Measurements from ENCODE around the gene RUNX2. TPM values are rescaled to one million over a fixed set of nuclear protein-coding genes. Genes with fewer than 3 reads are reported as not detected.

Gene RUNX2
- total RNA-seq, 1 donor from 2014 or later, result 6.3 TPM

DNA sequence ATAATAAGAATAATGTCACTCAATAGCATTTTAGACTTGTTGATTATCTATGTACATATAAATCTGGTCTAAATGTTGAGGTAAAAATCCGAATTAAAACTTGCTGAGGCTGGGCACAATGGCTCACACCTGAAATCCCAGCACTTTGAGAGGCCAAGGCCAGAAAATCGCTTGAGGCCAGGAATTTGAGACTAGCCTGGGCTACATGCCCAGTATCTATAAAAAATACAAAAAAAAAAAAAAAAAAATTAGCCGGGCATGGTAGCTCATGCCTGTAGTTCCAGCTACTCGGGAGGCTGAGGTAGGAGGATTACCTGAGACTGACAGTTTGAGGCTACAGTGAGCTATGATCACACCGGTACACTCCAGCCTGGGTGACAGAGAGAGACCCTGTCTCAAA, 83.8 kb downstream of the RUNX2 start:
- no peak for DNase-seq (ENCODE audit: low spot score)

DNA sequence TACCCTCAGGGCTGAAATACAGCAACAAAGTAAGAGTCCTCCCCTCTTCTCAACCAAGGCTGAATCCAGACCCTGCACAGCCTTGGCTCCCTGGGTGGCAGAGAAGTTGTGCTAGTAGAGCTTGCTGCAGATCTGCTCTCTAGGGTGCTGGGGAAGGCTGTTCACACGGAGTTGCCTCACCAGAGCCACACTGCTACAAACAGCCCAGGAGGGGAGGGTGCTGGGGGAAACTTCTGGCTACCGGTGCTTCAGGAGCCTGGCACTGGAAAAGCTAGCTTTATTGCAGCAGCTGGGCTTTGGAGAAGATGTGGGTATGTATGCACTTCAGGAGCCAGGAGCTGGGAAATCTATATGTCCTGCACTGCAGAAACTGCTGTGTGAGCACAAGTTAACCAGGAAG, 87.2 kb downstream of the RUNX2 start:
- DNase-seq (ENCODE audit: low spot score), result no peak

DNA sequence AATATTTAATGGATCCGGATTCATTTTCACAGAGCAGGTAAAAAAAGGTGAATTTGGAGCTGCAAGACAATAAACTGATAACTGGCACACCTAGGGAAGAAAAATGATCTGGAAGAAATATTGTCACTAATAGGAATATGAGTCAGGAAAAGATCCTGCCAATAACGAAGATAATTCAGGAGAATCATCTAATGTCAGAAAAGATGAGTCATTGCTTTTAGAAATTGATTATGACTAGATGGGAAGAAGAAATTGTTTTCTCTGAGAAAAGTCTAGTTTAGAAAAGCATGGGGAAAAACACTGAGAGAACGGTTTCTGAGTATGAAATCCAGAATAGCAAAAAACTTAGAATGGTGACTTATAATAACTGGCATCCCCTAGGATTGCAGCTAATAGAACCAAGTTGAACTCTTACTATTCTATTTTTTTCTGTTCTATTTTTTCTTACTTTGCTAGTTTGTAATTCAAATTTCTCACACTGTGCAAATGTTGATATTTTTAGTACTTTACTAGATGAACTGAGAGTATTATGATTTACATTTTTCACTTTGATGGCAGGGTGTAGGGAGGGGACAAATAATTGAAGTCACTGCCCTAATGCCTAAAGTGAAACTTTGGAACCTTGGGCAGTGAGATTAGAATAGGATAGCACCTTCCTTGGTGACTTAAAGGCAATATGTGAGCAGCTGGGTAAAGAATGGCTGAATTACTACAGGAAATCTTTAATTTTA, 87.8 kb downstream of the RUNX2 start:
- DNase-seq (ENCODE audit: low spot score), result no peak

DNA sequence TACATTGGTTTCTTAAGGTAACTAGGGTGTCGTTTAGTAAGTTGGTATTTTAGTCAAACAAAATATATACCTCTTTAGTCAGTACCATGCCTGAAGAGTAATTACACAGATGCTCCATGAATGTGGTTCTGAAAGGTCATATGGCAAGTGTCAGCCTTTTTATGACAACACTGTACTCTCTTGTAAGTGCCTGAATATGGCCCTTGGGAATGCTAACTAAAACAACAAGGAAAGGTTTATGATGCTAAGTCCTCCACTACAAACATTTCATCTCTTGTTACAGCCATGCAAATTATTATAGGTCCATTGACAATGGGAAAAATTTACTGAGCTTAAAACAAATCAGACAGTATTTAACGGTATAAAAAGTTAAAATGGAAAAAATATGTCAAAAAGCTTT, 88.6 kb downstream of the RUNX2 start:
- DNase-seq (ENCODE audit: low spot score), result no peak

DNA sequence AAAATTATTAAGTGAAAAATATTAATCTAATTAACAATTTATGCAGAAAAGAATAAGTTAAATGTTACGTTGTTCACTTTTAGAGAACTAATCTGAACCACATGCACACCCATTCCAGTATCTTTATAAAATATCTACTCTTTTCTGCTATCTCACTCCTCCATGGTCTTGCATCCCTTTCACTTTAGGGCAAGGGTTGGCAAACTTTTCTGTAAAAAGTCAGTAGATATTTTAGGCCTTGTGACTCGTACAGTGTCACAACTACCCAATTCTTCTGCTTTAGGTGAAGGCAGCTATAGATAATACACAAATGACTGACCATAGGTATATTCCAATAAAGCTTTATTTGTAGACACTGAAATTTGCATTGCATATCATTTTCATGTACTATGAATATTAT, 89.3 kb downstream of the RUNX2 start:
- no peak for DNase-seq (ENCODE audit: low spot score)

DNA sequence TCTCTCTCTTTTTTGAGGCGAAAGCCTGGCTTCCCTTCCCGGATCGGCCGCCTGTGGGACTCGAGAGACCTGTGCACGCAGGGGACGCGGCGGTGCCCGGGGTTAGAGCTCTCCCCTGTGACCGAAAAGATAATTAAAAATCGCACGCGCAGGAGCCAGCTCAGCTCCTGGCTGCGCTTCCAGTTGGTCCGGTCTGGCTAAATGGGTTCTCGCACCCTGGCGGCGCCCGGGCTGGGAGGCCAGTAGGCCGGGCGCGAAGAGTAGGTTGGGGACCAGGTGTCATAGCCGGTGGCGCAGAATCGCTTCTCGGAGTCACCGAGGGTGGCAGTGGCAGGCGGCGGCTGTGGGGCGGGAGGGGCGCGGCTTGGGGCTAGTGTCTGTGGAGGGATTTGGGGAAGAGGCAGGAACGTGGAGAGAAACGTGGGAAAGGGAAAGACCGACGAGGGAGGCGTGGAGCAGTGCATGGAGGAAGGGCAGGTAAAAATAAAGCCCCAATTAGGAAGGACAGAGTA, 91.5 kb downstream of the RUNX2 start:
- DNase-seq (ENCODE audit: low spot score), result peak; percentile 65

DNA sequence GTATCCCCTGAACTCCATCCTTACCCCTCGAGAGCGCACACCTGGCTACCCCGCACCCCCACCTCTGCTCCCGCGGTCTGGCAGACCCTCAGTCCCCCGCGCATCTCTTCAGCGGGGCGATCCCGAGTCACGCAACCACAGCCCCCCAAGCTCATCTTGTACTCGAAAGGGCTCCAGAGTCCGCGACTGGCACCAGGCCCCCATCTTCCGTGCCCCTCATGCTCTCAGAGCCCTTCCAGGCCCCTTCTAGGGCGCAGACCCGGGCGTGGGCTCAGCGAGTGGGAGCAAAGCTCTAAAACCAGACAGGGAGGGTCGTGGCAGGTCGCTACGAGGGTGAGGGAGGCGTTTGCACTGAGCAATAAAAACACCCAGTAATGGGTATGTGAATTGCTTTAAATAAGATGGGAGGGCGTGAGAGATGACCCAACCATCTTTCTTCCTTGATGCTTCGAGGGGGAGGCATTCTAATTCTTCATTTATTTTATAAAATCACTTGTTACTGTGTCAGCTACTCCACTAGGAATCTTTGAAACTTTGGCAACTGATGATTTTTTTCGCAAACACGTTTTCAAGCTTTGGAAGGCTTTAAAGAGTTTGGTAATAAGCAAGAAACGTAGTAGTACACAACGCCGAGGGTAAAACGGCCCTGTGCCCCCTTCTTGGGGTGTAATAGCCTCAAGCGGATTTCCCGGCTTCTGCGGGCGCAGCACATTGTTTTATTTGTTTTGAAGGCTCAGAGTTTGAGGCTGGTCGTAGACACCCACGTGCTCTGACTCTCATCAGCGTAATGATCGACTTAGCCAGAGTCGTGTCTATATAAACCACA, 92.2 kb downstream of the RUNX2 start:
- DNase-seq (ENCODE audit: low spot score), result no peak

DNA sequence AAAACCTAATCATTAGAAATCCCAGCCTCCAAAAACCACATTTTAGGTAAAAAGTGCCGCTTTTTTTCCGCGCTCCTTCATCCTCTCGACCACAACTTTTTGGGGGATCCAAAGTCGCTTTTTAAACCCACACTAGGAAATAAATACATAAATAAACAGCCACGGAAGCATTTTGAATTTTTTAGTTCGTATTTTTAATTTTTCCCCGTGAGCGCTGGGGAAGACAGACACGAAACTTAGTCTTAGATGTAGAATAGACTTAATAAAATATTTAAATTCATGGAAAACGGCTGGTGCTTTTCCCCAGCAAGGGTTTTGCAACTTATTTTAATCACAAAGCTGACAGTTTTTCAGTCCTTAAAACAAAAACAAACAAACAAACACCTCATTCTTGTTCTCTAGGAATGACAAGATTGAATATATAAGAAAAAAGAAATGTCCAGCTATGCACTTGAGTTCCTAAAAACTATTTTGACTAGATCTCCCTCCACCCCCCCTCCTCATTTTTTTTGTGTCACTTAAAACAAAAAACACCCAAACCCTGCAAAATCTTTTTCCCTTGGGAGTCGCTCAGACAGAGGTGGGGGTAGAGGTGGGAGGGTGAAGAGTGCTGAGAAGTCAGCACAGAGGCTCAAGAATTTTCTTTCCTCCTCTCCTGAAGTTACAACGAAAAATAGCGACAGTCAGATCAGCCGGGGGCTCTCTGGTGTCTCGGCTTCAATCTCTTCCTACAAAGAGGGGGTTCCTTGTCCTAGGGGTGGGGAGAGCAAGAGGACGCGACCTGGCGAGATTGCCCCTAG, 93.0 kb downstream of the RUNX2 start:
- DNase-seq (ENCODE audit: low spot score), result no peak

DNA sequence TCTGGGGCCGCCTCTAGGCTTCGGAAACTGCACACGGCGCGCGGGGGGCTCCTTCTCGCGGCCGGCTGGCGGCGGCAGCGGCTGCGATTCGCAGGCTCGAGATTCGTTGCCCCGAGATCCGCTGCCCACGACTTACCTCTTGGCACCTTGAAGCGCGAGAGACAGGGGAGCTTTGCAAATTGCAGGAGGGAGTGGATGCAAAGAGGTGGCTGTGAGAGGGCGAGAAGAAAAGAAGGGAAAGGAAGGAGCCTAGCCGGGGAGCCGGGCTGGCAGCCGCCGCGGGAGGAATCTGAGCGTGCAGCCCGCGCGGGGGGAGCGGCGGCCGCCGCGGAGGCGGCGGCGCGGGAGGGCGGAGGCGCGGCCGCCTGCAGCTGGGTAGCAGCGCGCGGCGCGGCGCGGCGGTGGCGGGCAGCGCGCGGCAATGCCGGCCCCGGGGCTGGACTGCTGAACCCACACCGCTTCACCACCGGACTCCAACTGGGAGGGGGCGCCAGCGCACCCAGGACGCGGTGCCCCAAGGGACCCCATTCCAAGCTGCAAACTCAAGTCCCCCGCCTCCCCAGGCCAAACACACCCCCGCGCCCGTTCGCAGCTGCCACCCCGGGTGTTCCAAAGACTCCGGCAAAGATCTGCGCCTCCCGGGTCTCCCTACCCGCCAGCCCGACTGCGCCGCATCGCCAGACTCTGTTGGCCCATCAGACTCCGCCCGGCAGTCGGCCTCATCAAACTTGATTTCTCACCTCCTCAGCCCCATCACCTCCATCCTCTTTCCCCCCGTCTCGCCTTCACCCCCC, 93.8 kb downstream of the RUNX2 start:
- DNase-seq (ENCODE audit: low spot score), result peak; percentile 52

DNA sequence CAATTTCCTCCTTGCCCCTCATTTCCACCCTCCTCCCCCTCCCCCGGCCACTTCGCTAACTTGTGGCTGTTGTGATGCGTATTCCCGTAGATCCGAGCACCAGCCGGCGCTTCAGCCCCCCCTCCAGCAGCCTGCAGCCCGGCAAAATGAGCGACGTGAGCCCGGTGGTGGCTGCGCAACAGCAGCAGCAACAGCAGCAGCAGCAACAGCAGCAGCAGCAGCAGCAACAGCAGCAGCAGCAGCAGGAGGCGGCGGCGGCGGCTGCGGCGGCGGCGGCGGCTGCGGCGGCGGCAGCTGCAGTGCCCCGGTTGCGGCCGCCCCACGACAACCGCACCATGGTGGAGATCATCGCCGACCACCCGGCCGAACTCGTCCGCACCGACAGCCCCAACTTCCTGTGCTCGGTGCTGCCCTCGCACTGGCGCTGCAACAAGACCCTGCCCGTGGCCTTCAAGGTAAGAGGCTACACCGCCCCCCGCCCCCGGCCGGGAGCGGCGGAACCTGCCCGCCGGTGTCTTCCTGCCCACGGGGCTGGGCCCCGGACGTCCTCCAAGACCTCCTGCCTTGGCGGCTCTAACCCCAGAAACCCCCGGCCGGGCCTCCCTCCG, 94.5 kb downstream of the RUNX2 start:
- no peak for DNase-seq (ENCODE audit: low spot score)

DNA sequence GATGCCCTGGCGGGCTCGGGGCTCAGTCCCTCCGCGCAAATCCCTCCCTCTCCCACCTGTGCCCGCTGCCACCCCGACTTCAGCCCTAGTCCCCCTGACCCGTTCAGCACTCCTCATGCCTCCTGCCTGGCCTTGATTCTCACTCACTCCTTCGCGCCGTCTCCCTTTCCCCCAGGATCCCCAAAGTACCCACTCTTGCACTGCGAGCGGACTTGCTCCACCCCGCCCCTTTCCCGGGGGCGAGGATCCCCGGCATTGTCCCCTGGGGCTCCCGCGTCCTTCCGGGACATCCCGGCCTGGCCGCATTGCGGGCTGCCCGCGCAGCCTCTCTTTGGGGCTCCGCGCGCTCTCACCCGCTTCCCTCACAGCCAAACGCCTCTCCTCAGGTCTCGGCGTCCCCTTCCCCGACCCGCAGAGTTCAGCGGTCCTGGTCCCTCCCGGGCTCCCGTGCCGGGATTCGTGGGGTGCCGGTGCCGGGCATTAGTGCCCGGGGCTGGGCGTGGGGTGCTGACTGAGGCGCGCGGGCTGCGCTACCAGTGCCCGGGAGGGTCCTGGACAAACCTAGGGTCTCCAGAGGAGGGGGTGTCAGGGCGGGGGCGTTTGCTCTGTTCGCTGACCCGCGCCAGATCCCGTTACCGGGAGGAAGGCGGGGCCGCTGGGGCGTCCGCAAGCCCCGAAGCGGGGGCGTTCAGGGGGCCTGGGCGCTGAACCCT, 95.1 kb downstream of the RUNX2 start:
- DNase-seq (ENCODE audit: low spot score), result no peak

DNA sequence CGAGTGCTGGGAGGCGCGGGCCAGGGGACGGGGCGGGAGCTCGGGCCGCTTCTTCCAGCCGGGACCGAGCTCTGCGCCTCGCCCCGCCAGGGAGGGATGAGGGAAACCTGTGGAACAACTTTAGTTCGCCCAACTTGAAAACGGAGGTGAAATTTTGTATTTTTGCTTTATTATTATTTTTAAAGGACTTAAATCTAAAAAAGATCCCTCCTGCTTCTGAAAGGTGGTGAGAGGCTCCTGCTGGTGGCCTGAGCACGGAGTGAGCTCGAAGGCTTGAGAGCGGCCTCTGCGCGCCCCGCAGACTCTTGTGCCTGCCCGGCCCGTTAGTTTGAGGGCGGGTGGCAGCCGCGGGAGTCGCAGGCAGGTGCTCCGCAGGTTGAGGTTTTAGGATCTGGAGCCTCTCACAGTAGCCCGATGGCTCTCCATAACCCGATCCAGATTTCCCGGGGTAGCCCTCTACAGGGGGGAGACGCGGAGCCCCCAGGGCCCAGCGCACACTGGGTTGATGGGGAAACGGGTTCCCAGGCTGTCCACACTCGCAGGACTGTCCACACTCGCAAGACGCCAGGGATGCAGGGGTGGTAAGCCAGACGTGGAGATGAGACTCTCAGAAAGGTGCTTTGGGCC, 95.8 kb downstream of the RUNX2 start:
- DNase-seq (ENCODE audit: low spot score), result no peak

DNA sequence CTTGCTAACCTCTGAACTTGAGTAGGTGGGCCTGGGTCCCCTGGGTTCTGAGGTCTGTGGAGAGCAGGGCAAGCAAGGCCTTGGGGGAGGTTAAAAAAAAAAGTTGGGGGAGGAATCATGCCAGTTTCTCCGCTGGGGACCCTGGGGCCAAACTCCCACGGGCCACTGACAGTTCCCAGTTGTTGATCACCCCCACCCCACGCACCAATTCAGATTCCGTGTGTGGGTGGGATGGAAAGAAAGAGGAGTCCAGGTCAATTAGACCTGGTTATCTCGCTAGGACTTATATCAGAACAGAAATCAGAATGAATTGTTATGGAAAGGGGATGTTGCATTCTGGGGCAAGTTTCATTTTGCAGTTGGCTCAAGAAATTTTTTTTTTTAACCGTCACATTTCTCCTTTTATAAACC, 96.3 kb downstream of the RUNX2 start:
- no peak for DNase-seq (ENCODE audit: low spot score)

DNA sequence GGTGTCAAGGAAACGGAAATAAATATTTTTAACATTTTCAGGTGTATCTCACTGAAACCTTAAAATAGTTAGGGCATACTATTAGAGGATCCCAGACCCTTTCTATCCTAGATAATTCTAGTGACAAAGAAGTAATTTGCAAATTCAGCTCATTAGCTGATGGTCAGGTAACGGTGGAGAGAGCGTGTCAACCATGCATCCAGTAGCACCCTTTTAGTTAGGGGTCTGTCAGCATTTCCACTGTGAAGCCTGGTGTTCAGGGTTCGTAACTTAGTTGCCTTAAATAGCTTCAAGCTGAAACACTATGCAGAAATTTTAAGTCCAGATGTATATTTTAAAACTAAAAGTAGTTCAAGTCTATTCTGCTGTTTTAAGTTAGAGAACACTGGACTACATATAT, 98.1 kb downstream of the RUNX2 start:
- DNase-seq (ENCODE audit: low spot score), result no peak

DNA sequence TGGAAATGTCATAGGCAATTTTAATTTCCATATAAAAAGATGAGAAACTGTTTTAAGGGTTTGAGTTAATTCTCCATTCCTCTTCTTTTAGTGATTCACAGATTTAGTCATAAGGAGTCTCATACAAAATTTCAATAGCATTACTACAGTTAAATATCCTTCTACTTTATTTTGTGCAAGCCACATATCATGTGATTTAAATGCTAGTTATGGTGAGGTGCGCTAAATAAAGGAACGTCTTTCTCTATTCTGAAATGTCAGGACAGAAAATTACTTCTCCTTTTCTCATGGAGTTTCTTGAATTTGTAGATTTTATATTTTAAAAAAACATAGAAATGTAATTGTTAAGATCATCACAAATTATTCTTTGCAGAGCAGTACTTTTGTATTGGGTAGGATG, 99.6 kb downstream of the RUNX2 start:
- DNase-seq (ENCODE audit: low spot score), result no peak

DNA sequence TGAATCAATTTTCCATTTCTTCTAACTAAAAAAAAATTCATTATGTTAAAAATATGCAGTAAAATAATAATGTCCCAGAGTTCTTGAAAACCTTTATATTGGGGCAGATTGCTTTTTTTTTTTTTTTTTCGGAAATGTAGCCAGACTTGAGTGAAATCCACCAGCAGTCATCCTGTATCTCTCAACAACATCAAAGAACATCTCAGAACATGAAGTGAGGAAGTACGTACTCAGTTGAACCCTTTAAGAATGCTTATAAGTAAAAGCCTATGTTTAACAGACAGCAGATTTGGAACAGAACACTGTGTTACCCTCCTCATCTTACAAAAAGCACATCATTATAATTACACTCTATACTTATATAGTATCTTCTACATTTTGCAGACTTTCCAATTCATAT, 100.6 kb downstream of the RUNX2 start:
- no peak for DNase-seq (ENCODE audit: low spot score)

DNA sequence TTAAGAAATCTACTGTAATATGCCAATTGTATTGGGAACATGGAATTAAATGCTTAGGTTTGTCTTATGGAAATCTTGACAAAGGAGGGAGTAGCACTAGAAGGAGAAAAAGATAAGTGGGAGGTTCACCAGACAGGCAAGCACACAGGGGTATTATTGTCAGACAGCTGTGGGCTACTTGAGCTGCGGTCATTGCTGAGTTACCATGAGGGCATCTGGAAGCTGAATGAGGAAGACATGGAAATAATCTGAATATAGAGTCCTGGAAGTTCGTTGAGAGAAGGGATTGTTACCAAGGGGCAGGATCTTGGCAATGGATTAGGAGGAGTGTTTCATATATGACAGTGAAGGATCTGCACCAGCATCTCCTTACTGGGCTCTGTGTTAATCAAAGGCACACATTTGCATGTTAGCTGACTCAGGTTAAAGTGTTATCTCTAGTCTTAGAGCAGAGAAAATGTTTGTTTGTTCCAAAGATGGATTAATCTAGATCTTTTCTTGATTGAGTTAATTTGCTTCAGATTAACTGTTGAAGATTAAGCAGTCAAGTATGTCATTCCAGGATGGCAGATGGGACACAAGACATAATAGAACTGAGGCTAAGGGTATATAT, 102.6 kb downstream of the RUNX2 start:
- no peak for DNase-seq (ENCODE audit: low spot score)

DNA sequence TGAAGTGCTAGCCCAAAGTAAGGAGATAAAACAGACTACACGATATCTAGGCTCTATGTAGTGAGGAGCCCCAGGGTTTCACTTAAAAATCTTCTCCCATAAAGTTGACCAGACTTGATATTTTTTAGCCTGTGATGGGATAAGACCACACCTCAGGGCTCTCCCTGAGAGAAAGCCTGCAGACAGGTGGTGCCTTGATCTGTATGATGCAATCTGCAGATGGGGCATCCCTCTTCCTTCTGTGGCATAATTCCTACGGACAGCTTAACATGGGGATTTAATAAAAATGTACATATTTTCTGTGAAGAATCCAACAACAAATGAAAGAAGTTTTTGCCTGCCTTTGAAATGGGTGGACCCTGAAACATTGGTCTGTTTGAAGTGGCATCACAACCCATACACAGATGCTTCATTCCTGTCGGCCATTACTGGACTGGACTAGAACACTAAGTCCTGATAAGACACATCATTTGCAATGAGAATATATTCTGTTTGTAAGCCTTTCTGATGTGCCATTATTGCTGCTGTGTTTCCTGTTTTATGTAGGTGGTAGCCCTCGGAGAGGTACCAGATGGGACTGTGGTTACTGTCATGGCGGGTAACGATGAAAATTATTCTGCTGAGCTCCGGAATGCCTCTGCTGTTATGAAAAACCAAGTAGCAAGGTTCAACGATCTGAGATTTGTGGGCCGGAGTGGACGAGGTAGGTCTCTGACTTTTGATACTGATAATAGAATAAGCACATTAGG, 103.4 kb downstream of the RUNX2 start:
- no peak for DNase-seq (ENCODE audit: low spot score)

DNA sequence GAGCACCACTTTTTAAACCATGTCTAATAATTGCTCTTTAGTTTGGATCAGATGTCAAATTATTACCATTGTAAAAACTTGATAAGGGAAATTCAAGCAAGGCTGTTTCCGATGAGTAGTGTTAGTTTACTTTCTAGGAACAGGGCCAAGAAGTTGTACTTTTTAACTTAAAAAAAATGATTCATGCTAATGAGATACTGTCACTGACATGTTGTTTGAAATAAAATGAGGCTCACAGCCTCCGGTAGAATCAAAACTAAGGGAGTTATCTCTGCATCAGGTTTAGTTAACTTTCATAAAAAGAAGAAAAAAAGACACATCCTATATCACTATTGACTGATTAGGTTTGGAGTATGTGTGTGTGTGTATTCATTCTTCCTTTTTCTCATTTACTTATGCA, 104.8 kb downstream of the RUNX2 start:
- no peak for DNase-seq (ENCODE audit: low spot score)

Measured in umbilical cord (tissue), 2 donors.